Fibroblast of lung (primary cell): ENCODE results near the gene PAPPA.

ENCODE experiments used
- EZH2 ChIP-seq: IDR thresholded peaks from 2 replicates; pipeline ENCODE4 v1.5.1; 2012; ENCODE audit warnings: low read length, control low read depth, mild to moderate bottlenecking; ENCODE audit errors: missing control alignments
- TF ChIP-seq, protein P1 (sequence below), 2 donors: IDR thresholded peaks in 1 of 2; conservative IDR thresholded peaks in 1 of 2; 1 replicate in 1 of 2; 2 replicates in 1 of 2; pipeline ENCODE4 v1.5.1; 2011 to 2012; ENCODE audit warnings: low read length in 2 of 2, control low read depth in 1 of 2, inconsistent platforms in 1 of 2, low read depth in 1 of 2, mild to moderate bottlenecking in 1 of 2

DNA sequence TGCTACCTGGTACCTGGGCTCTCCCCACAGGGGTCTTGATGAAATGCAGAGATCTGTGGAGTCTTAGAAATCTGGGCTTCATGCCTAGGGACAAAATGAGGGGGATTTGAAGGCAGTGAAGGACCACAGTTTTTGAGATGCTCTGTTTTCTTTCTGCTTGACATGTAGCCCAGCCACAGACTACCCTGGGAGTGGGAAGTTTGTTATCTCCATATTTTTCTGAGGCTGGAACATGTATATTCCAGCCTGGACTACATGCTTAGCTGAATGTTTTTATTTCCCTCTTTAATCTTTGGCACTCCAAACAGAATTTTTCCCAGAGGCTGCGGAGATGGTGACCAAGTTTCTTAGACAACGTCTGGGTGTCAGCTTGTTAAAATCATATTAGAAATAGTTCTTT is 252.9 kb downstream of the PAPPA start:
- TF ChIP-seq, protein P1, sequence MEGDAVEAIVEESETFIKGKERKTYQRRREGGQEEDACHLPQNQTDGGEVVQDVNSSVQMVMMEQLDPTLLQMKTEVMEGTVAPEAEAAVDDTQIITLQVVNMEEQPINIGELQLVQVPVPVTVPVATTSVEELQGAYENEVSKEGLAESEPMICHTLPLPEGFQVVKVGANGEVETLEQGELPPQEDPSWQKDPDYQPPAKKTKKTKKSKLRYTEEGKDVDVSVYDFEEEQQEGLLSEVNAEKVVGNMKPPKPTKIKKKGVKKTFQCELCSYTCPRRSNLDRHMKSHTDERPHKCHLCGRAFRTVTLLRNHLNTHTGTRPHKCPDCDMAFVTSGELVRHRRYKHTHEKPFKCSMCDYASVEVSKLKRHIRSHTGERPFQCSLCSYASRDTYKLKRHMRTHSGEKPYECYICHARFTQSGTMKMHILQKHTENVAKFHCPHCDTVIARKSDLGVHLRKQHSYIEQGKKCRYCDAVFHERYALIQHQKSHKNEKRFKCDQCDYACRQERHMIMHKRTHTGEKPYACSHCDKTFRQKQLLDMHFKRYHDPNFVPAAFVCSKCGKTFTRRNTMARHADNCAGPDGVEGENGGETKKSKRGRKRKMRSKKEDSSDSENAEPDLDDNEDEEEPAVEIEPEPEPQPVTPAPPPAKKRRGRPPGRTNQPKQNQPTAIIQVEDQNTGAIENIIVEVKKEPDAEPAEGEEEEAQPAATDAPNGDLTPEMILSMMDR (conservative IDR thresholded peaks at IDR 0.05 in 1 of 2, IDR thresholded peaks at IDR 0.05 in 1 of 2; ENCODE audit: low read depth in 1 of 2, low read length in 2 of 2) = no peak
- no peak for TF ChIP-seq EZH2
